Psoas muscle (tissue), 8 donors: Measurements from ENCODE around the gene ALKBH7. TPM values are rescaled to one million over a fixed set of nuclear protein-coding genes. Genes with fewer than 3 reads are reported as not detected.

Source experiments
- ATAC-seq, 4 donors: fragments of 200-7000 bp; cut with Tn5 transposase; one replicate each; pipeline ENCODE4 v1.9.1; 2020; ENCODE audit warnings: moderate library complexity in 3 of 4, mild to moderate bottlenecking in 2 of 4
- DNase-seq, 2 donors: peaks; one replicate each; pipeline ENCODE4 v3.0.0-alpha.2; 2020
- H3K27ac ChIP-seq: fragments of 200-600 bp; one replicate; pipeline ENCODE4 v1.8.0; 2022
- H3K27me3 ChIP-seq, 3 donors: fragments of 200-600 bp in 1 of 3; one replicate each; pipeline versions ENCODE4 v1.6.1 to v1.8.0; 2013 to 2022; ENCODE audit warnings: low read length in 2 of 3, mild to moderate bottlenecking in 2 of 3, moderate library complexity in 1 of 3; ENCODE audit not compliant: insufficient read depth in 3 of 3
- H3K36me3 ChIP-seq, 2 donors: fragments of 200-600 bp in 1 of 2; one replicate each; pipeline versions ENCODE4 v1.6.1 to v1.8.0; 2013 to 2022; ENCODE audit warnings: low read depth in 1 of 2, mild to moderate bottlenecking in 1 of 2, moderate library complexity in 1 of 2; ENCODE audit not compliant: insufficient read depth in 1 of 2
- H3K4me1 ChIP-seq: fragments of 200-600 bp; one replicate; pipeline ENCODE4 v1.8.0; 2022
- H3K4me3 ChIP-seq: fragments of 200-600 bp; one replicate; pipeline ENCODE4 v1.8.0; 2022; ENCODE audit warnings: mild to moderate bottlenecking
- H3K9me3 ChIP-seq: fragments of 200-600 bp; one replicate; pipeline ENCODE4 v1.8.0; 2022
- CTCF ChIP-seq: fragments of 200-600 bp; IDR thresholded peaks from one replicate; pipeline ENCODE4 v1.8.0; 2022; ENCODE audit warnings: antibody characterized with exemption
- WGBS, 3 donors: extraction: QIAGEN DNeasy Blood & Tissue Kit; methylation state at CpG; one replicate each; pipeline versions ENCODE4 v1.1.6 to v1.1.7; 2013; 5-methylcytosine and 5-hydroxymethylcytosine counted together
- intact Hi-C, 2 donors: fragments of 100-400 bp; cut with DNase I; formaldehyde crosslinking; loops; one replicate each; pipeline versions ENCODE4 v1.11.0 to v1.14.2; 2022
- polyA plus RNA-seq, 3 donors: library from polyadenylated mRNA; stranded (reverse); fragments of 200-250 nt; gene quantifications; one replicate each; pipeline ENCODE4 v1.2.3, GENCODE V29; 2013
- total RNA-seq, 4 donors: library from RNA; stranded (reverse); fragmentation: NEBNext Ultra II Directional in 2 of 4; extraction: Animal tissue kit (Norgen Biotek cat#: 25700) in 2 of 4; gene quantifications; one replicate each; pipeline versions ENCODE4 v1.2.1 to v1.2.4, GENCODE V29; 2021 to 2023
- donor health status: healthy with polysubstance abuse.
- donor health status: DM: no; HTN: no; CAD: no; lungs with moderate emphysema.
- donor health status: Bipolar disorder and iron deficiency.
- donor health status: healthy.
- donor health status: DM: yes; HTN: yes; CAD: no.
- donor health status: DM: no; HTN: no; CAD: no.
- donor health status: DM: no; HTN: no; CAD: no.
- donor health status: DM: yes; HTN: yes; CAD: no.

ALKBH7 gene
- total and polyA plus RNA-seq, 7 donors: 71.5 to 120 (median 99.5) TPM

- intact Hi-C loops: loop anchor here in 1 of 2 donors (10.0 kb wide), 2 partner anchors 371 to 689 kb away; partner anchors contain the start of genes HSD11B1L and MICOS13
- ATAC-seq (no peak), DNase-seq (no peak)
- Histone ChIP-seq H3K4me1 (peaks cover 5% of the 10 kb centered on the region), H3K27me3 (no peaks in the 10 kb centered on the region), H3K27ac (peak overlapping the region; percentile 41), H3K36me3 (peaks cover 0 to 20% of the 10 kb centered on the region in 2 donors), H3K9me3 (no peaks in the 10 kb centered on the region), H3K4me3 (peak overlapping the region; percentile 90)
- WGBS, 3 donors: 63 to 70% (median 69%) methylated on average over 29 of the region's 29 CpGs
- no peak for TF ChIP-seq CTCF
These were observed 1.6 kb downstream of the ALKBH7 start for GRCh38 chr19:6374161-6374709.

- H3K4me1 ChIP-seq: peaks cover 5% of the 10 kb centered on the region
- no peaks in the 10 kb centered on the region for H3K9me3 ChIP-seq
- H3K27ac ChIP-seq: no peak overlapping the region
- no peak for ATAC-seq
- WGBS, 3 donors: 81 to 87% (median 85%) methylated on average over 29 of the region's 29 CpGs
- TF ChIP-seq CTCF: no peak
- H3K4me3 ChIP-seq: no peak overlapping the region
- H3K36me3 ChIP-seq: peaks cover 0 to 25% of the 10 kb centered on the region in 2 donors
- DNase-seq: no peak
- intact Hi-C loops: loop anchor here (5.0 to 10.0 kb wide), 3 partner anchors 47 to 690 kb away; partner anchors contain the start of genes KHSRP (in 2 of the 2), HSD11B1L (in 1 of the 2) and MICOS13 (in 1 of the 2)
- no peaks in the 10 kb centered on the region for H3K27me3 ChIP-seq
These were observed 2.3 kb downstream of the ALKBH7 start for GRCh38 chr19:6374711-6375410.

- Histone ChIP-seq H3K36me3 (peaks cover 0 to 31% of the 10 kb centered on the region in 2 donors), H3K4me3 (no peak within 1 kb of the TSS), H3K27me3 (no peaks in the 10 kb centered on the region), H3K9me3 (no peaks in the 10 kb centered on the region), H3K4me1 (peaks cover 5% of the 10 kb centered on the region), H3K27ac (no peak within 1 kb of the TSS)
- WGBS, 3 donors: 73 to 79% (median 76%) methylated on average over 20 to 25 of the region's 25 CpGs
- no peak for TF ChIP-seq CTCF
- no peak for ATAC-seq
- no peak for DNase-seq
- intact Hi-C loops: loop anchor here (5.0 to 10.0 kb wide), 3 partner anchors 47 to 691 kb away; partner anchors contain the start of genes KHSRP (in 2 of the 2), HSD11B1L (in 1 of the 2) and MICOS13 (in 1 of the 2)
These were observed 2.9 kb downstream of the ALKBH7 start, which contains the start of gene PSPN for GRCh38 chr19:6375411-6376010. TSS of gene PSPN (minus strand) at chr19:6375933. CDS start at chr19:6375849, 84 bp downstream.

- no peaks in the 10 kb centered on the region for H3K9me3 ChIP-seq
- no peak for ATAC-seq
- H3K27ac ChIP-seq: no peak overlapping the region
- WGBS, 3 donors: 54 to 62% (median 56%) methylated on average over 19 of the region's 19 CpGs
- H3K4me1 ChIP-seq: peaks cover 5% of the 10 kb centered on the region
- H3K36me3 ChIP-seq: peaks cover 3 to 43% of the 10 kb centered on the region in 2 donors
- H3K27me3 ChIP-seq: no peaks in the 10 kb centered on the region
- no peak overlapping the region for H3K4me3 ChIP-seq
- no peak for TF ChIP-seq CTCF
- intact Hi-C loops: loop anchor here (5.0 to 10.0 kb wide), 3 partner anchors 46 to 692 kb away; partner anchors contain the start of genes KHSRP (in 2 of the 2), HSD11B1L (in 1 of the 2) and MICOS13 (in 1 of the 2)
- DNase-seq: no peak
These were observed 4.1 kb downstream of the ALKBH7 start for GRCh38 chr19:6376512-6377190.
